HG03469 (cell line): ENCODE results near the gene DISP1.

ENCODE experiments used
- ATAC-seq: cut with Tn5 transposase; IDR thresholded peaks from one replicate; pipeline ENCODE4 v1.9.1; 2021; ENCODE audit warnings: mild to moderate bottlenecking, moderate library complexity, moderate number of reproducible peaks; ENCODE audit not compliant: unreplicated experiment

DISP1 gene, protein sequence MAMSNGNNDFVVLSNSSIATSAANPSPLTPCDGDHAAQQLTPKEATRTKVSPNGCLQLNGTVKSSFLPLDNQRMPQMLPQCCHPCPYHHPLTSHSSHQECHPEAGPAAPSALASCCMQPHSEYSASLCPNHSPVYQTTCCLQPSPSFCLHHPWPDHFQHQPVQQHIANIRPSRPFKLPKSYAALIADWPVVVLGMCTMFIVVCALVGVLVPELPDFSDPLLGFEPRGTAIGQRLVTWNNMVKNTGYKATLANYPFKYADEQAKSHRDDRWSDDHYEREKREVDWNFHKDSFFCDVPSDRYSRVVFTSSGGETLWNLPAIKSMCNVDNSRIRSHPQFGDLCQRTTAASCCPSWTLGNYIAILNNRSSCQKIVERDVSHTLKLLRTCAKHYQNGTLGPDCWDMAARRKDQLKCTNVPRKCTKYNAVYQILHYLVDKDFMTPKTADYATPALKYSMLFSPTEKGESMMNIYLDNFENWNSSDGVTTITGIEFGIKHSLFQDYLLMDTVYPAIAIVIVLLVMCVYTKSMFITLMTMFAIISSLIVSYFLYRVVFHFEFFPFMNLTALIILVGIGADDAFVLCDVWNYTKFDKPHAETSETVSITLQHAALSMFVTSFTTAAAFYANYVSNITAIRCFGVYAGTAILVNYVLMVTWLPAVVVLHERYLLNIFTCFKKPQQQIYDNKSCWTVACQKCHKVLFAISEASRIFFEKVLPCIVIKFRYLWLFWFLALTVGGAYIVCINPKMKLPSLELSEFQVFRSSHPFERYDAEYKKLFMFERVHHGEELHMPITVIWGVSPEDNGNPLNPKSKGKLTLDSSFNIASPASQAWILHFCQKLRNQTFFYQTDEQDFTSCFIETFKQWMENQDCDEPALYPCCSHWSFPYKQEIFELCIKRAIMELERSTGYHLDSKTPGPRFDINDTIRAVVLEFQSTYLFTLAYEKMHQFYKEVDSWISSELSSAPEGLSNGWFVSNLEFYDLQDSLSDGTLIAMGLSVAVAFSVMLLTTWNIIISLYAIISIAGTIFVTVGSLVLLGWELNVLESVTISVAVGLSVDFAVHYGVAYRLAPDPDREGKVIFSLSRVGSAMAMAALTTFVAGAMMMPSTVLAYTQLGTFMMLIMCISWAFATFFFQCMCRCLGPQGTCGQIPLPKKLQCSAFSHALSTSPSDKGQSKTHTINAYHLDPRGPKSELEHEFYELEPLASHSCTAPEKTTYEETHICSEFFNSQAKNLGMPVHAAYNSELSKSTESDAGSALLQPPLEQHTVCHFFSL (N-terminal part only)

GRCh38 chr1:222814536-222815439, at the start of gene DISP1:
DISP1 (plus strand) TSS chr1:222815039; CDS start chr1:222942824, 127,785 bp downstream.
- peak; percentile 78 for ATAC-seq

DNA sequence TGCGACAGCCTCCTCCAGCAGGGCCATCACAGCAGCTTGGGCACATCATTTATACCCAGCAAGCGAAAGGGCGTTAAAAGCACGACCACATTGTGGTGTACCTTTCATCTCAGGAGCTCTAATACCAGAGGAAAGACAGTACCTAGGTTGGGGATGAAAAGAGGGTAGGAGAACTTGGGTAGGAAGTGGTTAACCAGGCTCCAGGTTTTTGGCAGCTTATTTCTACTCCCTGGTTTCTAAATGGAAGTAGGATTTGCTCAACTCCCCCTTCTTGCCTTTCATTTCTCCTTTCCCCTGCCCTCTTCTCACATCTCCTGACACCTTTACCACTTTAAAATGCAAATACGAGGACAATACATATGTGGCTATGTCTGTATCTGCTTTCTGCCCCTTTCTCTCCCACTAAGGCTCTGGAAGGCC, 47.7 kb upstream of the DISP1 start:
- ATAC-seq, result no peak

- no peak for ATAC-seq
Measured at GRCh38 chr1:222768592-222768991, 46.2 kb upstream of the DISP1 start.

GRCh38 chr1:222769181-222769580, 45.7 kb upstream of the DISP1 start:
- no peak for ATAC-seq

DNA sequence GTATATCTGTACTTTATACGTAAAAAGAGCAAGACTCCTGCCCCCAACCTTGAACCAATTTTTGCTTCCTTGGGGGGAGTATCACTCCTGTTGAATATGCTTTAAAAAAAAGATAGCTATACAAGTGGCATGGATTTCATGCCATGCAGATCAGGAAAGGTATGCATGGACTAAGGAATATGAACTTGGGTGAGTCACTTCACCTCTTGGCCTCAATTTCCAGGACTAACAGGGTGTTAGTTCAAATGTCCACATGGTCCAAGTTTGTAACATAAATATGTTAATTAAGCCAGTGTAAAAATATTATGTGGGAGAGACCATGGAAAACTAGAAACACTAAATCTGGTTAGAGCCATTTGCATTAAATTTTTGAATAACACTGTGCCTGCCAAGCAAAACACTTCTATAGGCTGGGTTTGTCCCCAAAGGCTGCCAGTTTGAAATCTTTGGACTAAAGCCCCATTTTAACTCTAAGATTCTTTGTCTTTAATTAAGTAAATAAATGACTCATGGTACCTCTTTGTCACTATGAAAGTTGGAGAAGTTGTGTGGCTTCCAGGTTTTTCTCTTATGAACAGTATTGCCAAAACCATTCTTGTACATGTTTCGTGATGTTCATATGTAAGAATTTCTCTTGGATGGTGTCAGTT, 44.7 kb upstream of the DISP1 start:
- no peak for ATAC-seq

DNA sequence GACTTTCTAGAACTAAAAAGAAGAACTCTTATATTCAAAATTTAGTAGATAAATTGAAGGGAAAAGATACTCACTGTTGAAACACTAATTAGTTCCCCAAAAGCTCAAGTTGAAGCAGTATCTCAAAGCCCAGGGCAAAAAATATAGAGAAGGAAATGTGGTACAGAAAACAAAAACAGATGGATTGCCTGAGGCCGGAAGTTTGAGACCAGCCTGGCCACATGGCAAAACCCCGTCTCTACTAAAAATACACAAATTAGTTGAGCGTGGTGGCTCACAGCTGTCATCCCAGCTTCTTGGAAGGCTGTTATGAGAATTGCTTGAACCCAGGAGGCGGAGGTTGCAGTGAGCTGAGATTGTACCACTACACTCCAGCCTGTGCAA, 41.9 kb upstream of the DISP1 start:
- ATAC-seq, result peak; percentile 83

DNA sequence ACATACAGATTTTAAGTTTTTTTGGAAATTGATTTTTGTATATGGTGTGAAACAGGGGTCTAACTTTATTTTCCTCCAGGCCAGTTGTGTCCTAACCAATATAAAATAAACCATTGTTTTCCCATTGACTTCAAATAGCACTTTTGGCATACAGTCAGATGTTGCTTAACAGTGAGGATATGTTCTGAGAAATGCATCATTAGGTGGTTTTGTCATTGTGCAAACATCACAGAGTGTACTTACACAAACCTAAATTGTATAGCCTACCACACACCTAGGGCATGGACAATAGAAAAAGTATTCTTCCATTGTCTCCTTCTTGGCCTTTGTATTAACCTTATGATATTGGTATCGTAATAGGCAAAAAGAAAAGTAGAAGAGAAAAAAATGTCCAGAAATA, 37.4 kb upstream of the DISP1 start:
- ATAC-seq, result no peak

GRCh38 chr1:222777977-222778376, 36.9 kb upstream of the DISP1 start:
- ATAC-seq, result no peak

GRCh38 chr1:222781251-222781650, 33.6 kb upstream of the DISP1 start:
- no peak for ATAC-seq

- no peak for ATAC-seq
Measured at GRCh38 chr1:222783051-222783450, 31.8 kb upstream of the DISP1 start.

GRCh38 chr1:222784371-222784770, 30.5 kb upstream of the DISP1 start:
- ATAC-seq, result no peak

- no peak for ATAC-seq
Measured at GRCh38 chr1:222784916-222785315, 29.9 kb upstream of the DISP1 start.

- ATAC-seq, result no peak
Measured at GRCh38 chr1:222785529-222785928, 29.3 kb upstream of the DISP1 start.

- ATAC-seq, result no peak
Measured at GRCh38 chr1:222786121-222786520, 28.7 kb upstream of the DISP1 start.

DNA sequence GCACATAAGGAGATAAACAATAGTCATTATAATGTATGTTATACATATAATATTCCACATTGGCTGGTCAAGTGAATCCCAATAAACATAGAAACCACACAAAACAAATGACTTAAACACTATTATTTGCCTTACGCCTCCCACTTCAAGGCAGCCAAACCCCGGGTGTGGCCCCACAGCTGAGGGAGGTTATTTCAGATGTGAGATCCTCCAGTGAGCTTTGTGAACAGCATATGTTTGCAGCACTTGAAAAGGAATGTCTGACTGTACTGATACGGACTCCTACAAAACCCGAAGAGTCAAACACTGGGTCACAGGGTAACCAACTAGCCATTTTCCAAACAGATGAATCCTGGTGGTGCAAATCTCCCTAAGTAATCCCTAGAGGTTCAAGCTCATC, 27.1 kb upstream of the DISP1 start:
- no peak for ATAC-seq

GRCh38 chr1:222788402-222789156, 26.3 kb upstream of the DISP1 start:
- no peak for ATAC-seq

GRCh38 chr1:222790115-222790514, 24.7 kb upstream of the DISP1 start:
- no peak for ATAC-seq

DNA sequence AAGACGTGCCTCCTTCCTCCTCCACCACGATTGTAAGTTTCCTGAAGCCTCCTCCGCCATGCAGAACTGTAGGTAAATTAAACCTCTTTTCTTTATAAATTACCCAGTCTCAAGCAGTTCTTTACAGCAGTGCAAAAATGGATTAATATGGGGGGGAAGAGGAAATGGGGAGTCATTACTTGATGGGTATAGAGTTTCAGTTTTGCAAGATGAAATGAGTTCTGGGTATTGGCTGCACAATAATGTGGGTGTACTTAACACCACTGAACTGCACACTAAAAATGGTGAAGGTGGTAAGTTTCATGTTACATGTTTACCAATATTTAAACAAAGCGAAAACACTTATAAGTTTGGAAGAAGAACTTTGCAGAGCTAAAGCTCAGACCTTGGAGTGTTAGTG, 24.3 kb upstream of the DISP1 start:
- no peak for ATAC-seq
